HepG2 (cell line): Measurements from ENCODE around the gene PLXNA4.

ENCODE experiments used
- CTCF ChIP-seq: sonication (generic); formaldehyde crosslinking; IDR thresholded peaks from 2 replicates; pipeline ENCODE4 v1.5.0; 2020; ENCODE audit warnings: mild to moderate bottlenecking, missing genetic modification reagents, moderate library complexity
- GTF2F1 ChIP-seq: fragments of 150-350 bp; IDR thresholded peaks from 2 replicates; pipeline ENCODE4 v1.6.1; 2014; ENCODE audit warnings: low read length
- MATR3 ChIP-seq: sonication (generic); formaldehyde crosslinking; IDR thresholded peaks from 2 replicates; pipeline ENCODE4 v1.4.0; 2020; ENCODE audit warnings: missing genetic modification reagents
- ZNF512 ChIP-seq: sonication (generic); formaldehyde crosslinking; IDR thresholded peaks from 2 replicates; pipeline ENCODE4 v1.4.0; 2020; ENCODE audit warnings: mild to moderate bottlenecking, missing genetic modification reagents

GRCh38 chr7:132311733-132312132, 264.5 kb downstream of the PLXNA4 start:
- TF ChIP-seq ZNF512 (CRISPR knock-in tag): no peak
- TF ChIP-seq MATR3: no peak
- TF ChIP-seq GTF2F1: no peak
- no peak for TF ChIP-seq CTCF (CRISPR knock-in tag)
